NCI-H460 (cell line): Measurements from ENCODE around the gene TBX4. TPM values are rescaled to one million over a fixed set of nuclear protein-coding genes. Genes with fewer than 3 reads are reported as not detected.
A peak's percentile ranks its signal among the peaks of the same experiment; 100 is the strongest.
"Not testable (repeated sequence)": the region's sequence is repeated elsewhere in the genome, so short reads cannot be mapped to it uniquely, and the experiment has no call there.

Experiments used
- DNase-seq: peaks from one replicate; pipeline ENCODE4 v3.0.0-alpha.2; 2016; ENCODE audit warnings: low read depth; ENCODE audit errors: extremely low read depth
- total RNA-seq: library from RNA; depleted of rRNA; stranded (reverse); fragments of >200 nt; shearing (Covaris generic); gene quantifications from 2 replicates; pipeline ENCODE4 v1.2.3, GENCODE V29; 2014

TBX4 gene
- total RNA-seq, 1 experiment from 2014 or later: 0.07 TPM

- DNase-seq: no peak
Measured at GRCh38 chr17:61479493-61480413, 27.5 kb downstream of the TBX4 start.

- no peak for DNase-seq
Measured at GRCh38 chr17:61480414-61480807, 28.2 kb downstream of the TBX4 start.

GRCh38 chr17:61481421-61481820, 29.2 kb downstream of the TBX4 start:
- DNase-seq: no peak

GRCh38 chr17:61482467-61482866, 30.2 kb downstream of the TBX4 start:
- DNase-seq: no peak

GRCh38 chr17:61483778-61484116, 31.5 kb downstream of the TBX4 start:
- no peak for DNase-seq

- no peak for DNase-seq
Measured at GRCh38 chr17:61484174-61484573, 32.0 kb downstream of the TBX4 start.

- no peak for DNase-seq
Measured at GRCh38 chr17:61485067-61485775, 33.0 kb downstream of the TBX4 start.

- no peak for DNase-seq
Measured at GRCh38 chr17:61486135-61487120, 34.2 kb downstream of the TBX4 start.

GRCh38 chr17:61487161-61487988, 35.2 kb downstream of the TBX4 start:
- DNase-seq: no peak

- no peak for DNase-seq
Measured at GRCh38 chr17:61487989-61488595, 35.9 kb downstream of the TBX4 start.

GRCh38 chr17:61488878-61489718, 36.9 kb downstream of the TBX4 start:
- no peak for DNase-seq

GRCh38 chr17:61489719-61490490, 37.7 kb downstream of the TBX4 start:
- DNase-seq: no peak

GRCh38 chr17:61490540-61490975, 38.3 kb downstream of the TBX4 start:
- DNase-seq: peak; percentile 70

- DNase-seq: no peak
Measured at GRCh38 chr17:61491981-61492380, 39.8 kb downstream of the TBX4 start.

GRCh38 chr17:61492759-61493526, 40.7 kb downstream of the TBX4 start:
- no peak for DNase-seq

GRCh38 chr17:61493830-61494324, 41.7 kb downstream of the TBX4 start:
- DNase-seq: not testable (repeated sequence)
